Measurements from ENCODE around the gene SNUPN.
"Not testable (repeated sequence)": the region's sequence is repeated elsewhere in the genome, so short reads cannot be mapped to it uniquely, and the experiment has no call there.

The SNUPN gene

GRCh38 chr15:75583701-75584100, 41.8 kb downstream of the SNUPN start:
- no peak for DNase-seq

- DNase-seq: not testable (repeated sequence)
Measured at GRCh38 chr15:75582943-75583342, 42.6 kb downstream of the SNUPN start.

DNA sequence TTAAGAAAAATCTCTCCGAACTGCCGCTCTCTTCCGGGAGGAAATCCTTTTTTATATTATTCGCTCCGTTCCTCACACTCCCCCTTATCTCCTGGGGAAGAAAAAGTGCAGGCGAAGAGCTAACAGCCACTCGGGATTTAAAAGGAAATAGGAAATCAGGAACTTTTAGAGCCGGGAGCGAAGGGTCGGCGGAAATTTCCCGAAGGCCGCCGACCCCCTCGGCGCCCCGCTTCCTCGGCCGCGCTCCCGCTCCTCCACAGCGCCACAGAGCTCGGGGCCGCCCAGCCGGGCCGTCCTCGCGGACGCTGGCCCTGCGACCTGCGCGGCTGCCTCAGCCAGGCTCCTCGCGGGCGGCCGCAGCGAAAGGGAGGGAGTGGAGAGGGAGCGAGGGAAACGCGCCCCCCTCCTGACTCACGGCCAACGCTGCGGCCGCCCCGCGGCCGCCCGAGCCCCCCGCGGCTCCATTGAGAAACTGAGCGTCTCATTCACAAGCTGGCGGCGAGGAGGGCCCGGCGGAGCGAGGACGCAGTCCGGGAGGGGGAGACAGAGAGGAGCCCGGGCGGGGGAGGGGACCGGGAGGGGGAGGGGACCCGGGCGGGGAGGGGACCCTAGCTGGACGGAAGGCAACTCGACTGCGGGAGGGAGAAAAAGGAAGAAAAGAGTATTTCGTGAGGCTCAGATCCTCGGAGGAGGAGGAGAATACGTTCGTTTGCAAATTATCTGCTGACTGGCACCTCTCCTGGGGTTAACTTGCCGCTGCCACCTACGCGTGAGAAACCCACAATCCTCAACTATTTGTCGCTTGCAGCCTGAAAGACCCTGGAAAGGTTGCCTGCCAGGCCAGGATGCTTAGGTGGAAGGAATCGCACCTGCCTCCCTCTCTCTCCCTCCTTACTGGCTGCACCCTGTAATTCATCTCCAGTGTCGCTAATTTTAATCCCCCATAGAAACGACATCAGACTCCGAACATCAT, 46.3 kb downstream of the SNUPN start, which contains the start of gene PTPN9:
TSS of gene PTPN9 (minus strand) at position 368 of the 973 bp plus-strand sequence. CDS start 539 bp downstream, outside the sequence.
- DNase-seq: peak in 54 of 56 donors; percentile 22 to 87 (median 72)

- peak in 19 of 56 donors; percentile 11 to 58 (median 40) for DNase-seq
Measured at GRCh38 chr15:75578173-75578947, 47.2 kb downstream of the SNUPN start.

DNA sequence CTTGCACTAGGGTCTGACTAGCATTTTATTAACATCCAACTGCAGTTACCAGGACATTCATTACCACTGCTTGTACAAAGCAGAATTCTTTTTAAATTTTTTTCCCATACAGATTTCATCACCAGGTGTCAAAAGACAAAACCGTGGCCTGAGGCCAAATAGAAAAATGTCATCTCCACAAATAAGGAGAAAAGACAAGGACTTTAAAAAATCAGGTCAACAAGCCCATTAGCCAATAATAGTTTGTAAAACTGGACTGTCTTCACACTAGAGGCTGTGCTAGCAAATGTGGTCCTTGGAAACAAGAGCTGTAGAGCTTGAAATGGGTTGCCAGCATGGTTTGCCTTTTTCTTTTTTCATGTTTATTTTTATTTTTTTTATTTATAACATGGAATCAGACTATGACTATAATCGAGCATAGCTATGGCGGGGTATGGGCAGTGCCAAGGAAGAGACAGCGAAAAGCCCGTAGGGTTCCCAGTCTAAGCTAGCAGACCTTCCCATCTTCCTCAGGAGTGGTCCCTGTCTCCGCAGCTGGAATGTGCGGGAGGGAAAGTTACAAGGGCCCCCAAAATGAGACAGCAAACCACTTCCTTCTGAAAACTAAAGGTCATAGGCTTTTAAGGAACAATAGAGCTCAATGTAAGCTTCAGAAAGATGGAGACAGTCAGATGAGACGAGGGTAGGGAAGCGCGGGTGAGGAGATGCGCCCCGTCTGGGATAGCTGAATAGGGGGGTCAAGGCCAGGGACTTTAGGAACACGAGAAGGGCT, 47.9 kb downstream of the SNUPN start:
- DNase-seq: peak in 10 of 56 donors; percentile 7 to 51 (median 34)

GRCh38 chr15:75573648-75574384, 51.7 kb downstream of the SNUPN start:
- DNase-seq: no peak

DNA sequence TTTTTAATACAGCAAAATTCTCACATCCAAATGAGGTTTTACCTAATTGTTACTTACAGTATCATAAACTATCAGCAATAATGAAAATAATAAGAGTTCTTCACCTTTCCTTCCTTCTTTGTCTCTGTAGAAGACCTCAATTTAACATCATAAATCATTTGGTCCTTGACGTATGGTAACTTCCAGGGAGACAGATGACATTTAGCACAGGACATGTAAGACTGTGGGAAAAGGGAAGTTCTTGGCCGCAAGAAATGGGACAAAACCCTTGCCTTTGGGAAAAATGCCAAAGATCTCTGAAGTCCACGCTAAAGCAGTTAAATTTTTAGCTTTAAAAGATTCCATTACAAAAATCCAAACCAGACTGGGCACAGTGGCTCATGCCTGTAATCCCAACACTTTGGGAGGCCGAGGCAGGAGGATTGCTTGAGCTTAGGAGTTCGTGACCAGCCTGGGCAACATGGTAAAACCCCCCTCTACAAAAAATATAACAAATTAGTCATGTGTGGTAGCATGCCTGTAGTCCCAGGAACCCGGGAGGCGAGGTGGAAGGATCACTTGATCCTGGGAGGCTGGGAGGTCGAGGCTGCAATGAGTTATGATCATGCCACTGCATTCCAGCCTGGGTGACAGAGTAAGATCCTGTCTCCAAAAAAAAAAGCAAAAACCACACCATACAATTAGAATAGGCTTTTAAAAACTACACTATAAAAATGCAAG, 55.2 kb downstream of the SNUPN start:
- no peak for DNase-seq

DNA sequence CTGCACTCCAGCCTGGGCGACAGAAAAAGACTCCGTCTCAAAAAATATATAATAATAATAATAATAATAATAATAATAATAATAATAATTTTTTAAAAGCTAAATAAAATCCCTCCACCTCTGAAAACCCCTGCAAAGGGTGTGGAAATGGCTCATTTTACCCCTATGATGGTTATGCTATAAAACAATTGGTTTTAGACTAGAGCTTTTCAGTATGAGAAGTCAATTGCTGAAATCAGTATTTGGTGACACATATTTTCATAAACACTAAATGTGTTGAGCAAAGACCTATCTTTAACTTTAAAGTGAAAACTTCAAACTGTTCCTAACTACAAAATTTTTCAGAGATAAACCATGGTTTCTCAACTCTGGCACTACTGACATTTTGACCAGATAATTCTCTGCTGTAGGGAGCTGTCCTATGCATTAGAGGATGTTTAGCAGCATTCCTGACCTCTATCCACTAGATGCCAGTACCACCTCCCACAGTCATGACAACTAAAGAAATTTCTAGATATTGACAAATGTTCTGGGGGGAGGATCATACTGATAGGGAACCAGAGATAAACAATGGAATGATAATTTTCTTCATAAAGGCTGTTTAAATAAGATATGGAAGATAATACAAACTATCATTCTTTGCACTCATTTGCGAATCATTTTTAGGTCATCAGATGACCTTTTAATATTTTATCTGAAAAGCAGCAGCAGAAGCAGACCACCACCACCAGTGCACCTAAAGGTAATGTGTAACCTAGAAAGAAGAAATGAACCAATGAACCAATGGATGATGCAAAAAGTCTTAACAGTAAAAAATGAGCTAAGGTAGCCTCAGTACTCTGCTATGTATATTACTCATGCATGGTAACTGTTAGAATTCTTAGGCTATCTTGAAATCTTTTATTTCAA, 60.2 kb downstream of the SNUPN start:
- DNase-seq: no peak

DNA sequence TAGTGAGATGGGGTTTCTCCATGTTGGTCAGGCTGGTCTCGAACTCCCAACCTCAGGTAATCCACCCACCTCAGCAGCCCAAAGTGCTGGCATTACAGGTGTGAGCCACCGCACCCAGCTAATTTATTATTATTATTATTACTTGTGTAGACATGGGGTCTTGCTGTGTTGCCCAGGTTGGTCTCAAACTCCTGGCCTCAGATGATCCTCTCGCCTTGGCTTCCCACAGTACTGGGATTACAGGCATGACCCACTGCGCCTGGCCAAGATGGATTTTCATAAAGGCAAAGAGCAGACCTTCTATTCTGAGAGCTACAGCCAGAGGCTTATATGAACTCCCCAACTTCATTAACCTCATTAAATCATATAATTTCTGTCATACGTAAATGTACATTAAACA, 63.6 kb downstream of the SNUPN start:
- DNase-seq: no peak

DNA sequence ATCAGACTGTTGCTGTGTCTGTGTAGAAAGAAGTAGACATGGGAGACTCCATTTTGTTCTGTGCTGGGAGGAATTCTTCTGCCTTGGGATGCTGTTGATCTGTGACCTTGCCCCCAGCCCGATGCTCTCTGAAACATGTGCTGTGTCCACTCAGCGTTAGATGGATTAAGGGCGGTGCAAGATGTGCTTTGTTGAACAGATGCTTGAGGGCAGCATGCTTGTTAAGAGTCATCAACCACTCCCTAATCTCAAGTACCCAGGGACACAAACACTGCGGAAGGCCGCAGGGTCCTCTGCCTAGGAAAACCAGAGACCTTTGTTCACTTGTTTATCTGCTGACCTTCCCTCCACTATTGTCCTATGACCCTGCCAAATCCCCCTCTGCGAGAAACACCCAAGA, 66.2 kb downstream of the SNUPN start:
- not testable (repeated sequence) for DNase-seq

GRCh38 chr15:75558955-75559354, 66.6 kb downstream of the SNUPN start:
- DNase-seq: not testable (repeated sequence)

DNA sequence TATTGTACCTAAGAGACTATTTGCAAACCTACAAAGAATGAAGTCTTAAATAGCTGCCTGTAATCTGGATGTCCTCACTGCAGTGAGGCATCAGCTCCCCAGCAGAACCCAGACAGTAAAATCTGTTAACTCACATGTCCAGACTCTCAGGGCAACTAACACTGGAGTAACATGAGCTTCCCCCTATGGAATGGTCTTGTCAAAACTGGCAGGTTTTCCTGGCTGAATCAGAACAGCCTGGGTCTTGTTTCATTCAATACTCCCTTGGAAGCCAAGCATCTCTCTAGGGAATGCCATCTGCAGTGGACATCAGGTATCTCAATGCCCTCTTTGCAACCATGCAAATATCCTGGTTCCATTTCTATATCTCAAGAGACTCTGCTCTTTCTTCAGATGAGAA, 70.8 kb downstream of the SNUPN start:
- DNase-seq: no peak

DNA sequence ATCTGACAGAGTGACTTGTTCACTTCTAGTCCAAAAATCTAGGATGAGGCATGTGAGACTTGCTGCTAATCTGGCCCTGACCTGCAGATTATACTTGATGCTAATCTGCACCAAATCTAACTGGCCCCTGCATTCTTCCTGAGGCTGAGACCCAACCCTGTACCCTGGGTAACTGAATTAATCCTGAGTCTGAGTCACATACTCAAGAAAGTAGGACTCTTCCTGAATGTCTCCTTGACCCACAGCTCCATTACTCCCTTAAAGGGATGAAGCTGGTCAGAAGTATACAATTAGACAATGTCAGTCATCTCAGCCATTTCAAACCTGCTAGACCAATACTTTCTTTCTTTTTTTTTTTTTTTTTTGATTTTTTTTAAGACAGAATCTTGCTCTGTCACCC, 71.9 kb downstream of the SNUPN start:
- no peak for DNase-seq

DNA sequence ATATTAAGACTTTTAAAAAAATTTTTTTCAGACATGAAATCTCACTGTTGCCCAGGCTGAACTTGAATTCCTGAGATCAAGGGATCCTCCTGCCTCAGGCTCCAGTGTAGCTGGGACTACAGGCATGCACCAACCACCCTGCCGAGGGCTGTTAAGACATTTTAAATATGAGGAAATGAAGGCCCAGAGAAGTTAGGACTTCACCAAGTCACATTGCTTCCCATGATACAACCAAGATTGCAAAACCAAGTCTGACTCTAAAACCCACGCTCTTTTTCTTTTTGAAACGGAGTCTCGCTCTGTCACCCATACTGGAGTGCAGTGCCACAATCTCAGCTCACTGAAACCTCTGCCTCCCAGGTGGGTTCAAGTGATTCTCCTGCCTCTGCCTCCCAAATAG, 74.4 kb downstream of the SNUPN start:
- no peak for DNase-seq
